HCT116 (cell line): ENCODE results near the gene NGFR. TPM values are rescaled to one million over a fixed set of nuclear protein-coding genes. Genes with fewer than 3 reads are reported as not detected.

Experiments
- ATAC-seq: fragments of 200-7000 bp; cut with Tn5 transposase; 2 replicates; pipeline ENCODE4 v1.9.1; 2020; ENCODE audit warnings: mild to moderate bottlenecking, moderate library complexity
- BruUV-seq: library from RNA; stranded (reverse); fragments of 400-500 nt; replicated peaks from 2 replicates; lab custom pipeline; 2021; lab: Mats Ljungman, UMichigan
- CTCF ChIA-PET: fragments of 300-600 bp; sonication (Branson Sonifier 250); formaldehyde crosslinking; loops from one replicate; lab custom pipeline; 2021; ENCODE audit warnings: antibody characterized with exemption; lab: Charles Lee
- POLR2A ChIA-PET: fragments of 300-600, 350-600 bp; sonication (Branson Sonifier 250); formaldehyde crosslinking; loops from one replicate; lab custom pipeline; 2021; ENCODE audit warnings: antibody characterized with exemption; lab: Charles Lee
- RAD21 ChIA-PET, 2 experiments: fragments of 300-600 bp; sonication (Branson Sonifier 250); formaldehyde crosslinking; loops; one replicate each; lab custom pipeline; 2023; ENCODE audit warnings: low total read pairs in 2 of 2; ENCODE audit not compliant: uncharacterized antibody in 2 of 2, unreplicated experiment in 2 of 2, low non-redundant PET in 1 of 2; lab: Charles Lee
- DNase-seq: peaks from one replicate; pipeline ENCODE4 v3.0.0-alpha.2; 2010; ENCODE audit warnings: low read depth, low spot score
- H2AFZ ChIP-seq: fragments of 200-600 bp; shearing (Covaris generic), sonication (generic); 2 replicates; pipeline ENCODE4 v1.6.1; 2017; ENCODE audit warnings: low read depth, mixed run types, mixed read lengths, antibody characterized with exemption, low read length; ENCODE audit not compliant: poor library complexity, severe bottlenecking
- H3K27ac ChIP-seq: 2 replicates; pipeline ENCODE4 v1.5.1; 2012; ENCODE audit warnings: low read depth, low read length
- H3K27me3 ChIP-seq: fragments of 200-600 bp; sonication (generic); 2 replicates; pipeline ENCODE4 v1.6.1; 2016; ENCODE audit warnings: mixed run types, low read length, mixed read lengths; ENCODE audit not compliant: insufficient read depth
- H3K36me3 ChIP-seq, 2 experiments: fragments of 200-500 bp in 1 of 2; fragments of 200-600 bp in 1 of 2; sonication (Bioruptor generic) in 1 of 2; sonication (generic) in 1 of 2; 2 replicates each; pipeline versions ENCODE4 v1.5.1 to v1.6.1; 2014 to 2016; ENCODE audit warnings: low read length in 2 of 2, inconsistent platforms in 1 of 2, mixed read lengths in 1 of 2, mixed run types in 1 of 2; ENCODE audit not compliant: insufficient read depth in 2 of 2, control insufficient read depth in 1 of 2
- H3K4me1 ChIP-seq, 2 experiments: fragments of 200-600 bp in 1 of 2; sonication (generic) in 1 of 2; 2 replicates each; pipeline versions ENCODE4 v1.5.1 to v1.6.1; 2012 to 2017; ENCODE audit warnings: low read length in 2 of 2, inconsistent platforms in 1 of 2, mild to moderate bottlenecking in 1 of 2, mixed read lengths in 1 of 2, mixed run types in 1 of 2, moderate library complexity in 1 of 2; ENCODE audit not compliant: insufficient read depth in 2 of 2, control insufficient read depth in 1 of 2
- H3K4me2 ChIP-seq: fragments of 200-600 bp; sonication (generic); 2 replicates; pipeline ENCODE4 v1.6.1; 2017; ENCODE audit warnings: mixed run types, low read length, mixed read lengths
- H3K4me3 ChIP-seq, 2 experiments: fragments of 200-600 bp in 1 of 2; sonication (generic) in 1 of 2; replicated peaks in 1 of 2; 2 replicates each; pipeline ENCODE4 v1.5.1; 2011 to 2016; ENCODE audit warnings: low read length in 2 of 2, control low read depth in 1 of 2, low read depth in 1 of 2, mild to moderate bottlenecking in 1 of 2, mixed read lengths in 1 of 2, mixed run types in 1 of 2
- H3K79me2 ChIP-seq: fragments of 200-600 bp; sonication (generic); 2 replicates; pipeline ENCODE4 v1.6.1; 2017; ENCODE audit warnings: mild to moderate bottlenecking, mixed run types, low read length, moderate library complexity, mixed read lengths; ENCODE audit not compliant: insufficient read depth
- H3K9ac ChIP-seq: fragments of 200-600 bp; sonication (generic); 2 replicates; pipeline ENCODE4 v1.6.1; 2016; ENCODE audit warnings: low read length, mixed read lengths
- H3K9me2 ChIP-seq: fragments of 200-600 bp; sonication (generic), shearing (Covaris generic); 2 replicates; pipeline ENCODE4 v1.6.1; 2017; ENCODE audit warnings: mixed run types, mild to moderate bottlenecking, moderate library complexity; ENCODE audit not compliant: insufficient read depth
- H3K9me3 ChIP-seq, 2 experiments: fragments of 200-500 bp in 1 of 2; fragments of 200-600 bp in 1 of 2; sonication (Bioruptor generic) in 1 of 2; sonication (generic) in 1 of 2; 2 replicates each; pipeline ENCODE4 v1.6.1; 2014 to 2017; ENCODE audit warnings: low read length in 2 of 2, mixed read lengths in 2 of 2, inconsistent platforms in 1 of 2, low read depth in 1 of 2, mild to moderate bottlenecking in 1 of 2, mixed run types in 1 of 2, moderate library complexity in 1 of 2; ENCODE audit not compliant: control insufficient read depth in 1 of 2, insufficient read depth in 1 of 2
- H4K20me1 ChIP-seq: fragments of 200-600 bp; sonication (generic), shearing (Covaris generic); 2 replicates; pipeline ENCODE4 v1.6.1; 2017; ENCODE audit warnings: mixed run types, mild to moderate bottlenecking, moderate library complexity; ENCODE audit not compliant: insufficient read depth
- CBX3 ChIP-seq: IDR thresholded peaks from 2 replicates; pipeline ENCODE4 v1.6.1; 2012; ENCODE audit warnings: low read depth
- CEBPB ChIP-seq: IDR thresholded peaks from 2 replicates; pipeline ENCODE4 v1.6.1; 2012; ENCODE audit warnings: low read depth
- ELF1 ChIP-seq: IDR thresholded peaks from 2 replicates; pipeline ENCODE4 v1.6.1; 2012; ENCODE audit warnings: low read depth, borderline replicate concordance
- FOSL1 ChIP-seq: IDR thresholded peaks from 2 replicates; pipeline ENCODE4 v1.6.1; 2012; ENCODE audit warnings: low read depth
- JUND ChIP-seq: IDR thresholded peaks from 2 replicates; pipeline ENCODE4 v1.6.1; 2012
- RAD21 ChIP-seq: IDR thresholded peaks from 2 replicates; pipeline ENCODE4 v1.6.1; 2012; ENCODE audit warnings: low read depth, mild to moderate bottlenecking
- TCF7L2 ChIP-seq: IDR thresholded peaks from 2 replicates; pipeline ENCODE4 v1.7.0; 2011; ENCODE audit warnings: borderline replicate concordance, inconsistent platforms; ENCODE audit not compliant: insufficient read depth, insufficient read length; ENCODE audit errors: extremely low read depth
- ZFX ChIP-seq: fragments of 450-650 bp; IDR thresholded peaks from 2 replicates; pipeline ENCODE4 v1.6.1; 2017
- intact Hi-C: fragments of 100-400 bp; cut with micrococcal nuclease; formaldehyde crosslinking; loops from 2 replicates; pipeline ENCODE4 v1.10.0; 2022
- total RNA-seq: library from RNA; stranded (reverse); gene quantifications from one replicate; pipeline ENCODE4 v1.2.1, GENCODE V29; 2021; ENCODE audit not compliant: unreplicated experiment
- TF ChIP-seq, protein P1 (sequence below): IDR thresholded peaks from 2 replicates; pipeline ENCODE4 v1.6.1; 2012; ENCODE audit warnings: low read depth
- TF ChIP-seq, protein P2 (sequence below): IDR thresholded peaks from 2 replicates; pipeline ENCODE4 v1.6.1; 2012
- TF ChIP-seq, protein P3 (sequence below), 3 experiments: fragments of 200-600 bp in 1 of 3; sonication (generic) in 1 of 3; IDR thresholded peaks in 2 of 3; conservative IDR thresholded peaks in 1 of 3; 2 replicates each; pipeline ENCODE4 v1.5.1; 2012 to 2017; ENCODE audit warnings: low read depth in 2 of 3, low read length in 2 of 3, antibody characterized with exemption in 1 of 3, borderline replicate concordance in 1 of 3, control low read depth in 1 of 3, mild to moderate bottlenecking in 1 of 3, mixed read lengths in 1 of 3, mixed run types in 1 of 3, moderate library complexity in 1 of 3; ENCODE audit not compliant: insufficient read depth in 1 of 3

NGFR gene
- total RNA-seq, 1 experiment from 2014 or later, result 6.1 TPM

- TF ChIP-seq, protein P1, sequence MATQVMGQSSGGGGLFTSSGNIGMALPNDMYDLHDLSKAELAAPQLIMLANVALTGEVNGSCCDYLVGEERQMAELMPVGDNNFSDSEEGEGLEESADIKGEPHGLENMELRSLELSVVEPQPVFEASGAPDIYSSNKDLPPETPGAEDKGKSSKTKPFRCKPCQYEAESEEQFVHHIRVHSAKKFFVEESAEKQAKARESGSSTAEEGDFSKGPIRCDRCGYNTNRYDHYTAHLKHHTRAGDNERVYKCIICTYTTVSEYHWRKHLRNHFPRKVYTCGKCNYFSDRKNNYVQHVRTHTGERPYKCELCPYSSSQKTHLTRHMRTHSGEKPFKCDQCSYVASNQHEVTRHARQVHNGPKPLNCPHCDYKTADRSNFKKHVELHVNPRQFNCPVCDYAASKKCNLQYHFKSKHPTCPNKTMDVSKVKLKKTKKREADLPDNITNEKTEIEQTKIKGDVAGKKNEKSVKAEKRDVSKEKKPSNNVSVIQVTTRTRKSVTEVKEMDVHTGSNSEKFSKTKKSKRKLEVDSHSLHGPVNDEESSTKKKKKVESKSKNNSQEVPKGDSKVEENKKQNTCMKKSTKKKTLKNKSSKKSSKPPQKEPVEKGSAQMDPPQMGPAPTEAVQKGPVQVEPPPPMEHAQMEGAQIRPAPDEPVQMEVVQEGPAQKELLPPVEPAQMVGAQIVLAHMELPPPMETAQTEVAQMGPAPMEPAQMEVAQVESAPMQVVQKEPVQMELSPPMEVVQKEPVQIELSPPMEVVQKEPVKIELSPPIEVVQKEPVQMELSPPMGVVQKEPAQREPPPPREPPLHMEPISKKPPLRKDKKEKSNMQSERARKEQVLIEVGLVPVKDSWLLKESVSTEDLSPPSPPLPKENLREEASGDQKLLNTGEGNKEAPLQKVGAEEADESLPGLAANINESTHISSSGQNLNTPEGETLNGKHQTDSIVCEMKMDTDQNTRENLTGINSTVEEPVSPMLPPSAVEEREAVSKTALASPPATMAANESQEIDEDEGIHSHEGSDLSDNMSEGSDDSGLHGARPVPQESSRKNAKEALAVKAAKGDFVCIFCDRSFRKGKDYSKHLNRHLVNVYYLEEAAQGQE, result no peak
- TF ChIP-seq, all 23 proteins: peak for 0
Measured at GRCh38 chr17:49467175-49467574, 27.9 kb upstream of the NGFR start (continued).

DNA sequence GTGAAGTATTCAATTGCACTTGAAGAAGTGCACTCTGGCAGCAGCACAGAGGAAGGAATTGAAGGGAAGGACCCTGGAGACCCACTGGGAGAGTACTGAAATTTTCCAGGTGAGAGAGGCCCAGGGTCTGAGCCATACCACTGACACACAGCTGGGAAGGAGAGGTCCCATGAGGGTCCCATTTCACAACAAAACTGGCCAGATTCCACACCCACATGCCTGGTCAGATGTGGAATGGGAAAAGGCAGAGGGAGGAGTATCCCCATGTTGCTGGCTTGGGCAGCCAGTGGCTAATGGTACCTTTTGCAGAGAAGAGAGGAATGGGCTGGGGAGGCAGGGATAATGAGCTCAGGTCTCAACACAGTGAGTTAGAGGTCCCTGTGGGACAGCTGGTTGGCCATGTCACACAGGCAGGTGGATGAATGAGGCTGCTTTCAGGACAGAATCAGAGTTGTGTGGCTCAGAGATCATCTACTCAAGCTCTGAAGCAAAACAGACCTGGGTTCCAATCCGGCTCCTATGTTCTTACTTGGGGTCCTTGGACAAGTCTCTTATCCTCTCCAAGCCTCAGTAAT is 26.2 kb upstream of the NGFR start:
- no peaks in the 10 kb centered on the region; the same call in 1 of the 2 replicates for H3K27me3 ChIP-seq
- RAD21 ChIA-PET, result no interaction called here
- H3K4me2 ChIP-seq, result no peak overlapping the region
- CTCF ChIA-PET, result interaction anchor here (1.0 kb wide), 2 partner anchors 34 to 88 kb away, joined by 3 to 4 read pairs; no protein-coding TSS in a partner anchor
- DNase-seq (no peak), ATAC-seq (no peak)
- BruUV-seq, result no TSS peak
- H3K4me3 ChIP-seq, result no peak overlapping the region
- no peak overlapping the region for H3K27ac ChIP-seq
- H3K4me1 ChIP-seq, result peaks cover 0 to 3% of the 10 kb centered on the region in 2 experiments; a peak in 1 of 4 replicates
- intact Hi-C loops, result no loop called here
- POLR2A ChIA-PET, result no interaction called here
- H3K9ac ChIP-seq, result no peak overlapping the region
- H4K20me1 ChIP-seq, result no peaks in the 10 kb centered on the region
- peaks cover 0 to 3% of the 10 kb centered on the region in 2 experiments; a peak in 1 of 4 replicates for H3K9me3 ChIP-seq
- no peaks in the 10 kb centered on the region for H3K9me2 ChIP-seq
- H3K79me2 ChIP-seq, result no peaks in the 10 kb centered on the region
- no peaks in the 10 kb centered on the region for H3K36me3 ChIP-seq
- H2AFZ ChIP-seq, result no peak overlapping the region
- no peak for TF ChIP-seq FOSL1
- no peak for TF ChIP-seq CEBPB
- no peak for TF ChIP-seq JUND
- TF ChIP-seq, protein P1, result no peak
- TF ChIP-seq, protein P2, sequence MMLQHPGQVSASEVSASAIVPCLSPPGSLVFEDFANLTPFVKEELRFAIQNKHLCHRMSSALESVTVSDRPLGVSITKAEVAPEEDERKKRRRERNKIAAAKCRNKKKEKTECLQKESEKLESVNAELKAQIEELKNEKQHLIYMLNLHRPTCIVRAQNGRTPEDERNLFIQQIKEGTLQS, result no peak
- no peak for TF ChIP-seq CBX3
- no peak for TF ChIP-seq ZFX
- no peak for TF ChIP-seq TCF7L2
- no peak for TF ChIP-seq RAD21
- TF ChIP-seq, protein P3, sequence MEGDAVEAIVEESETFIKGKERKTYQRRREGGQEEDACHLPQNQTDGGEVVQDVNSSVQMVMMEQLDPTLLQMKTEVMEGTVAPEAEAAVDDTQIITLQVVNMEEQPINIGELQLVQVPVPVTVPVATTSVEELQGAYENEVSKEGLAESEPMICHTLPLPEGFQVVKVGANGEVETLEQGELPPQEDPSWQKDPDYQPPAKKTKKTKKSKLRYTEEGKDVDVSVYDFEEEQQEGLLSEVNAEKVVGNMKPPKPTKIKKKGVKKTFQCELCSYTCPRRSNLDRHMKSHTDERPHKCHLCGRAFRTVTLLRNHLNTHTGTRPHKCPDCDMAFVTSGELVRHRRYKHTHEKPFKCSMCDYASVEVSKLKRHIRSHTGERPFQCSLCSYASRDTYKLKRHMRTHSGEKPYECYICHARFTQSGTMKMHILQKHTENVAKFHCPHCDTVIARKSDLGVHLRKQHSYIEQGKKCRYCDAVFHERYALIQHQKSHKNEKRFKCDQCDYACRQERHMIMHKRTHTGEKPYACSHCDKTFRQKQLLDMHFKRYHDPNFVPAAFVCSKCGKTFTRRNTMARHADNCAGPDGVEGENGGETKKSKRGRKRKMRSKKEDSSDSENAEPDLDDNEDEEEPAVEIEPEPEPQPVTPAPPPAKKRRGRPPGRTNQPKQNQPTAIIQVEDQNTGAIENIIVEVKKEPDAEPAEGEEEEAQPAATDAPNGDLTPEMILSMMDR (IDR thresholded peaks at IDR 0.05 in 2 of 3, conservative IDR thresholded peaks at IDR 0.05 in 1 of 3; ENCODE audit: borderline replicate concordance in 1 of 3, insufficient read depth in 1 of 3, low read depth in 2 of 3, low read length in 2 of 3), result no peak
- TF ChIP-seq ELF1, result no peak
